Calu3 (cell line): ENCODE data around the gene KIF19. TPM values are rescaled to one million over a fixed set of nuclear protein-coding genes. Genes with fewer than 3 reads are reported as not detected.

Source experiments
- BruUV-seq: library from RNA; stranded (reverse); fragments of 400-500 nt; replicated peaks from 2 replicates; lab custom pipeline; 2021; lab: Mats Ljungman, UMichigan
- CTCF ChIA-PET: fragments of 300-600 bp; sonication (Branson Sonifier 250); formaldehyde crosslinking; loops from one replicate; lab custom pipeline; 2022; ENCODE audit warnings: antibody characterized with exemption; lab: Charles Lee
- DNase-seq: peaks from one replicate; pipeline ENCODE4 v3.0.0; 2022
- H3K27ac Mint-ChIP-seq: one replicate; pipeline ENCODE4 v1.8.0; 2022; ENCODE audit warnings: mixed read lengths; ENCODE audit not compliant: unreplicated experiment
- H3K27me3 Mint-ChIP-seq: one replicate; pipeline ENCODE4 v1.8.0; 2022; ENCODE audit warnings: mixed read lengths; ENCODE audit not compliant: unreplicated experiment
- H3K36me3 Mint-ChIP-seq: one replicate; pipeline ENCODE4 v1.8.0; 2022; ENCODE audit warnings: mild to moderate bottlenecking, moderate library complexity, mixed read lengths; ENCODE audit not compliant: insufficient read depth, unreplicated experiment
- H3K4me1 Mint-ChIP-seq: one replicate; pipeline ENCODE4 v1.8.0; 2022; ENCODE audit warnings: mild to moderate bottlenecking, low read depth, mixed read lengths; ENCODE audit not compliant: unreplicated experiment
- H3K4me3 Mint-ChIP-seq: one replicate; pipeline ENCODE4 v1.8.0; 2022; ENCODE audit warnings: mild to moderate bottlenecking, low read depth, moderate library complexity, mixed read lengths; ENCODE audit not compliant: unreplicated experiment
- H3K9me3 Mint-ChIP-seq: one replicate; pipeline ENCODE4 v1.8.0; 2022; ENCODE audit warnings: low read depth, mixed read lengths; ENCODE audit not compliant: unreplicated experiment
- intact Hi-C: fragments of 100-400 bp; cut with micrococcal nuclease; formaldehyde crosslinking; loops from one replicate; pipeline ENCODE4 v1.10.0; 2022; ENCODE audit not compliant: unreplicated experiment
- total RNA-seq: library from RNA; stranded (reverse); gene quantifications from 2 replicates; pipeline ENCODE4 v1.2.3, GENCODE V29; 2022
- TF ChIP-seq, protein P1 (sequence below): fragments of 200-600 bp; IDR thresholded peaks from one replicate; pipeline ENCODE4 v1.8.0; 2022; ENCODE audit warnings: antibody characterized with exemption; ENCODE audit not compliant: unreplicated experiment

KIF19 gene
- total RNA-seq, 1 experiment from 2014 or later, result not detected

DNA sequence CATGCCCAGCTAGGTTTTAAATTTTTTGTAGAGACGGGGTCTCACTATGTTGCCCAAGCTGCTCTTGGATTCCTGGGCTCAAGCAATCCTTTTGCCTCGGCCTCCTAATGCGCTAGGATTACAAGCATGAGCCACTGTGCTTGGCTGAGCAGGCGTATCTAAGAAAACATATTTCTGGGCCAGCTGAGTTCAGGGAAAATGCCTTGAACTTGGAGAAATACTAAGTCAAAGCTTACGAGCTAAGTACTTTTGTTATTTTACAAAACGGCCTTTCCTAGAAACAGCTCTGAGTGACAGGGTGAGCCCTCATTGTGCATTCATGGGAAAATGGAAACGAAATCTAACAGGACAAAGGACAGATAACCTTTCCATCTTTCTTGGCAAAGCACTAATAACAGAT is 27.2 kb upstream of the KIF19 start:
- CTCF ChIA-PET, result no interaction called here
- no peak overlapping the region for H3K27ac Mint-ChIP-seq
- no peak overlapping the region for H3K4me3 Mint-ChIP-seq
- no peak for DNase-seq
- H3K9me3 Mint-ChIP-seq, result no peaks in the 10 kb centered on the region
- peaks cover 9% of the 10 kb centered on the region for H3K4me1 Mint-ChIP-seq
- H3K27me3 Mint-ChIP-seq, result peaks cover 73% of the 10 kb centered on the region
- intact Hi-C loops, result loop anchor here (10.0 kb wide), 1 partner anchor 196 kb away; no protein-coding TSS in a partner anchor
- H3K36me3 Mint-ChIP-seq, result no peaks in the 10 kb centered on the region
- no TSS peak for BruUV-seq
- TF ChIP-seq, protein P1, sequence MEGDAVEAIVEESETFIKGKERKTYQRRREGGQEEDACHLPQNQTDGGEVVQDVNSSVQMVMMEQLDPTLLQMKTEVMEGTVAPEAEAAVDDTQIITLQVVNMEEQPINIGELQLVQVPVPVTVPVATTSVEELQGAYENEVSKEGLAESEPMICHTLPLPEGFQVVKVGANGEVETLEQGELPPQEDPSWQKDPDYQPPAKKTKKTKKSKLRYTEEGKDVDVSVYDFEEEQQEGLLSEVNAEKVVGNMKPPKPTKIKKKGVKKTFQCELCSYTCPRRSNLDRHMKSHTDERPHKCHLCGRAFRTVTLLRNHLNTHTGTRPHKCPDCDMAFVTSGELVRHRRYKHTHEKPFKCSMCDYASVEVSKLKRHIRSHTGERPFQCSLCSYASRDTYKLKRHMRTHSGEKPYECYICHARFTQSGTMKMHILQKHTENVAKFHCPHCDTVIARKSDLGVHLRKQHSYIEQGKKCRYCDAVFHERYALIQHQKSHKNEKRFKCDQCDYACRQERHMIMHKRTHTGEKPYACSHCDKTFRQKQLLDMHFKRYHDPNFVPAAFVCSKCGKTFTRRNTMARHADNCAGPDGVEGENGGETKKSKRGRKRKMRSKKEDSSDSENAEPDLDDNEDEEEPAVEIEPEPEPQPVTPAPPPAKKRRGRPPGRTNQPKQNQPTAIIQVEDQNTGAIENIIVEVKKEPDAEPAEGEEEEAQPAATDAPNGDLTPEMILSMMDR, result no peak

DNA sequence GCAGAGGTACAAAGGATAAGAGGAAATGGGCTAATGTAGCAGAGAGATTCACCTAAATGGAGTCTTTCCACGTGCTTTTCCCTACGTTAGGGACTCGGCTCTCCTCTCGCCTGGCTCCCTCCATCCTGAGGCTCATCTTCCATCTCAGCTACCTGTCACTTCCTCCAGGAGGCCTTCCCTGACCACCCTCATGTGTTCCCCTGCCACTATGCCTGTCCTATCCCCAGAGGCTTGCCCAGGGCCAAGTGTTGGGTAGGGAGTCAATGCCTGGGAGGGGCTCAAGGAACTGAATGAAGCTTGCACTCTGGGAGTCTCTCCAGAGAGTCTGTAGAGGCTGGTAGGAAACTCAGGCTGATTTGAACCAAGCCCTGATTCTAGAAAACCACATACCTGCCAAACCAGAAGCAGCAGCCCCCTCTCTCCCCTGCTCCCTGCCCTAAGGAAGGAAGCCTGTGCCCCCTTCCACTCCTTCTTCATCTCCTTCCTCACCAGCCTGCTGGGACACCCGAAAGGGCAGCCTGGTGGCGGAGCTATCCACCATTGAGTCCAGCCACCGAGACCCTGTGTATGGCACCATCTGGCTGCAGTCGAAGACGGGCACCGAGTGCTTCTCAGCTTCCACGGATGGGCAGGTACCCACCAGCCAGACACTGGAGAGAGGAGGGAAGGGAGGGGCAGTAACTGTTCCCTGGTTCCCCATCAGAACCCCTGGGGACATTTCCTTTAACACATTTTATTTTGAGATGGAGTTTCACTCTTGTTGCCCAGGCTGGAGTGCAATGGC is 26.6 kb upstream of the KIF19 start:
- DNase-seq, result no peak
- CTCF ChIA-PET, result interaction anchor here (0.5 kb wide), 1 partner anchor 11 kb away, joined by 4 read pairs; no protein-coding TSS in a partner anchor
- H3K36me3 Mint-ChIP-seq, result no peaks in the 10 kb centered on the region
- H3K27me3 Mint-ChIP-seq, result peaks cover 73% of the 10 kb centered on the region
- H3K27ac Mint-ChIP-seq, result no peak overlapping the region
- no peak overlapping the region for H3K4me3 Mint-ChIP-seq
- intact Hi-C loops, result loop anchor here (2.0 to 10.0 kb wide), 2 partner anchors 55 to 195 kb away; no protein-coding TSS in a partner anchor
- peaks cover 9% of the 10 kb centered on the region for H3K4me1 Mint-ChIP-seq
- TF ChIP-seq, protein P1, result no peak
- no TSS peak for BruUV-seq
- H3K9me3 Mint-ChIP-seq, result no peaks in the 10 kb centered on the region

- CTCF ChIA-PET, result no interaction called here
- intact Hi-C loops, result no loop called here
- Mint-ChIP-seq H3K36me3 (no peaks in the 10 kb centered on the region), H3K27ac (no peak overlapping the region), H3K27me3 (peaks cover 56% of the 10 kb centered on the region), H3K4me3 (no peak overlapping the region), H3K9me3 (no peaks in the 10 kb centered on the region), H3K4me1 (no peaks in the 10 kb centered on the region)
- TF ChIP-seq, protein P1, result no peak
- no TSS peak for BruUV-seq
- no peak for DNase-seq
Measured at GRCh38 chr17:74303305-74303704, 22.7 kb upstream of the KIF19 start.

GRCh38 chr17:74304184-74304583 is 21.8 kb upstream of the KIF19 start:
- Mint-ChIP-seq H3K27me3 (peaks cover 57% of the 10 kb centered on the region), H3K36me3 (no peaks in the 10 kb centered on the region)
- intact Hi-C loops, result no loop called here

More at GRCh38 chr17:74304184-74304583, 21.8 kb upstream of the KIF19 start:
- no peak for DNase-seq
- Mint-ChIP-seq H3K4me3 (no peak overlapping the region), H3K4me1 (no peaks in the 10 kb centered on the region), H3K27ac (no peak overlapping the region), H3K9me3 (no peaks in the 10 kb centered on the region)
- CTCF ChIA-PET, result interaction anchor here (0.7 kb wide), 1 partner anchor 694 kb away, joined by 3 read pairs; no protein-coding TSS in a partner anchor
- no TSS peak for BruUV-seq
- TF ChIP-seq, protein P1, result no peak
